Osteocyte (in vitro differentiated cells): ENCODE data around the gene MMP3. TPM values are rescaled to one million over a fixed set of nuclear protein-coding genes. Genes with fewer than 3 reads are reported as not detected.

Experiments
- DNase-seq: peaks from one replicate; pipeline ENCODE4 v3.0.0; 2021; ENCODE audit warnings: mixed read lengths; ENCODE audit not compliant: unreplicated experiment; ENCODE audit errors: extremely low spot score
- H3K27ac Mint-ChIP-seq: one replicate; pipeline ENCODE4 v1.8.0; 2021; ENCODE audit warnings: mild to moderate bottlenecking, mixed read lengths; ENCODE audit not compliant: unreplicated experiment
- H3K27me3 Mint-ChIP-seq: one replicate; pipeline ENCODE4 v1.8.0; 2021; ENCODE audit warnings: mixed read lengths; ENCODE audit not compliant: unreplicated experiment
- H3K36me3 Mint-ChIP-seq: one replicate; pipeline ENCODE4 v1.8.0; 2021; ENCODE audit warnings: mixed read lengths; ENCODE audit not compliant: unreplicated experiment
- H3K4me1 Mint-ChIP-seq: one replicate; pipeline ENCODE4 v1.8.0; 2021; ENCODE audit warnings: mixed read lengths; ENCODE audit not compliant: unreplicated experiment
- H3K4me3 Mint-ChIP-seq: one replicate; pipeline ENCODE4 v1.8.0; 2021; ENCODE audit warnings: mild to moderate bottlenecking, moderate library complexity, mixed read lengths; ENCODE audit not compliant: unreplicated experiment
- H3K9me3 Mint-ChIP-seq: one replicate; pipeline ENCODE4 v1.8.0; 2021; ENCODE audit warnings: mixed read lengths; ENCODE audit not compliant: unreplicated experiment
- total RNA-seq: library from RNA; stranded (reverse); gene quantifications from 2 replicates; pipeline ENCODE4 v1.2.1, GENCODE V29; 2021
- TF ChIP-seq, protein P1 (sequence below): fragments of 200-600 bp; sonication (generic); IDR thresholded peaks from 2 replicates; pipeline ENCODE4 v1.5.0; 2021; ENCODE audit warnings: antibody characterized with exemption, mild to moderate bottlenecking, moderate library complexity

The MMP3 gene
- total RNA-seq, 1 donor from 2014 or later = not detected

DNA sequence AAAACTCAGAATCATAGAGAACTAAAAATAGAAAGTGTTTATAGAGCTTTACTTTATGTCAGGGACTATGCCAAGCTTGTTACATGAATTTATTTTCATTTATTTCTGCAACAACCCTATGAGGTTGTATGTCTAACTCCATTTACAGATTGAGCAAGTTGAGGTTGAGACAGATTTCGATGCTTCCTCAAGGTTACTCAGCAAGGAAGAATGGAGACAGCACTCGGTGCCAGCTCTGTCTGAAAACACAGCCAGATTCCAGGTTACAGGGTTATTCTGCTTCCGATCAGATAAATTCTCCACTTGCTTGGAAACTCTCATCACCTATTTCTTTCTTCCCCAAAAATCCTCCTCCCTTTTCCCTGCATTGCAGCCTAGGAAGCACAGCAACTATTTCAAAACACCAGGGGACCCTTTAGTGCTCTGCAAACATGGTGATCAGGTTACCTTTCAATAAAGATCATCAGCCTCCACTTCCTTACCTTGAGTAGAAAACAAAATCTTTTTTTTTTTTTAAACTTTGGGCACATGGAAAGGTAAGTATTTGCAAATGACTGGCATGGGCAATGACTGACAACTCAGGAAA, 7.0 kb downstream of the MMP3 start:
- TF ChIP-seq, protein P1, sequence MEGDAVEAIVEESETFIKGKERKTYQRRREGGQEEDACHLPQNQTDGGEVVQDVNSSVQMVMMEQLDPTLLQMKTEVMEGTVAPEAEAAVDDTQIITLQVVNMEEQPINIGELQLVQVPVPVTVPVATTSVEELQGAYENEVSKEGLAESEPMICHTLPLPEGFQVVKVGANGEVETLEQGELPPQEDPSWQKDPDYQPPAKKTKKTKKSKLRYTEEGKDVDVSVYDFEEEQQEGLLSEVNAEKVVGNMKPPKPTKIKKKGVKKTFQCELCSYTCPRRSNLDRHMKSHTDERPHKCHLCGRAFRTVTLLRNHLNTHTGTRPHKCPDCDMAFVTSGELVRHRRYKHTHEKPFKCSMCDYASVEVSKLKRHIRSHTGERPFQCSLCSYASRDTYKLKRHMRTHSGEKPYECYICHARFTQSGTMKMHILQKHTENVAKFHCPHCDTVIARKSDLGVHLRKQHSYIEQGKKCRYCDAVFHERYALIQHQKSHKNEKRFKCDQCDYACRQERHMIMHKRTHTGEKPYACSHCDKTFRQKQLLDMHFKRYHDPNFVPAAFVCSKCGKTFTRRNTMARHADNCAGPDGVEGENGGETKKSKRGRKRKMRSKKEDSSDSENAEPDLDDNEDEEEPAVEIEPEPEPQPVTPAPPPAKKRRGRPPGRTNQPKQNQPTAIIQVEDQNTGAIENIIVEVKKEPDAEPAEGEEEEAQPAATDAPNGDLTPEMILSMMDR = no peak
- no peak for DNase-seq
- Mint-ChIP-seq H3K36me3 (no peaks in the 10 kb centered on the region), H3K27ac (no peak overlapping the region), H3K4me3 (no peak overlapping the region), H3K9me3 (no peaks in the 10 kb centered on the region), H3K27me3 (peaks cover 33% of the 10 kb centered on the region), H3K4me1 (peaks cover 6% of the 10 kb centered on the region)

DNA sequence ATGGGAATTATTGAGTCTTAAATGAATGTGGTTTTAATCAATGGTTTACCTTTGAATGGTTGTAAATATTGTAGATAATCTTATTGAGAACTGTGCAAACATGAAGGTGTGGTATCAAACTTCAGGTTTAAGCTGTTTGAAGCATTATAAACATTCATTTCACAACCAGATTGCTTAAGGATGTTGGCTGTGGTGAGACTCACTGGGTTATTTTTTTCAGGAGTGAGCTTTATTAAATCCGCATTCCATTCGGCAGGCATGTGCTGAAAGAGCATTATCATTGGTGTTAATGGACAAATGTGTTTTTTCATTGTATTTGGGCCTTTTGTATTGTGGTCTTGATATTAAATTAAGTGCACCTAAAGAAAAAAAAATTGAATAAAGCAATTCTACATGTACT, 9.7 kb downstream of the MMP3 start:
- H3K36me3 Mint-ChIP-seq = no peaks in the 10 kb centered on the region
- H3K27me3 Mint-ChIP-seq = peaks cover 31% of the 10 kb centered on the region
- TF ChIP-seq, protein P1 = no peak

DNA sequence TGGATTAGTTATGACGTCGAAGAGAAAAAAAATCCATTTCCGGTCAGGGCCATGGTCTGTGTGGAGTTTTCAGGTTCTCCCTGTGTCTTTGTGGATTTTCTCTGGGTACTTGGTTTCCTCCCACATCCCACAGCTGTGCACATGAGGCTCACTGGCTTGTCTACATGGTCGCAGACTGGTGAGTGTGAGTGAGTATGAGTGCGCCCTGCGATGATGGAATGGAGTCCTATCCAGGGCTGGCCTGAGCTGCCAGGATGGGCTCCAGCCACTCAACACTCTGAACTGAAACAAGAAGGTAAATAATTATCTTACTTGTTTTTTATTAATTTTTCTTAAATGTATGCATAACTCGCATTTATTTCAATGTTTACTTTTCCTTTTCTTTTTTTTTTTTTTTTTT, 10.8 kb downstream of the MMP3 start:
- H3K4me1 Mint-ChIP-seq = no peaks in the 10 kb centered on the region
- no peak for DNase-seq
- H3K9me3 Mint-ChIP-seq = no peaks in the 10 kb centered on the region
- TF ChIP-seq, protein P1 = no peak
- no peak overlapping the region for H3K4me3 Mint-ChIP-seq
- no peaks in the 10 kb centered on the region for H3K36me3 Mint-ChIP-seq
- peaks cover 25% of the 10 kb centered on the region for H3K27me3 Mint-ChIP-seq
- no peak overlapping the region for H3K27ac Mint-ChIP-seq

More for the DNA sequence above, 9.7 kb downstream of the MMP3 start:
- Mint-ChIP-seq H3K4me3 (no peak overlapping the region), H3K27ac (no peak overlapping the region), H3K4me1 (no peaks in the 10 kb centered on the region), H3K9me3 (no peaks in the 10 kb centered on the region)
- no peak for DNase-seq

- Mint-ChIP-seq H3K4me3 (no peak overlapping the region), H3K9me3 (no peaks in the 10 kb centered on the region), H3K27ac (no peak overlapping the region), H3K4me1 (no peaks in the 10 kb centered on the region), H3K27me3 (peaks cover 22% of the 10 kb centered on the region), H3K36me3 (no peaks in the 10 kb centered on the region)
- DNase-seq = no peak
- TF ChIP-seq, protein P1 = peak; percentile 22
Measured at GRCh38 chr11:102831489-102832440, 11.6 kb downstream of the MMP3 start.

GRCh38 chr11:102831128-102831488, 12.3 kb downstream of the MMP3 start:
- H3K36me3 Mint-ChIP-seq = no peaks in the 10 kb centered on the region
- no peak overlapping the region for H3K27ac Mint-ChIP-seq
- peaks cover 18% of the 10 kb centered on the region for H3K27me3 Mint-ChIP-seq

More at GRCh38 chr11:102831128-102831488, 12.3 kb downstream of the MMP3 start:
- Mint-ChIP-seq H3K4me1 (no peaks in the 10 kb centered on the region), H3K9me3 (no peaks in the 10 kb centered on the region), H3K4me3 (no peak overlapping the region)
- TF ChIP-seq, protein P1 = no peak
- no peak for DNase-seq
